Measurements from ENCODE around the gene ZKSCAN4.

GRCh38 chr6:28203201-28203600 is 48.9 kb downstream of the ZKSCAN4 start:
- TF ChIP-seq CTCF (IDR thresholded peaks at IDR 0.05; ENCODE audit: insufficient read depth, low read depth, low read length), result no peak
- no peak for TF ChIP-seq EZH2 (IDR thresholded peaks at IDR 0.05; ENCODE audit: insufficient read depth, low read length)
